ENCODE results near the gene RNF169. TPM values are rescaled to one million over a fixed set of nuclear protein-coding genes. Genes with fewer than 3 reads are reported as not detected.
A peak's percentile ranks its signal among the peaks of the same experiment; 100 is the strongest.

The RNF169 gene
- total and polyA plus RNA-seq, 2 of the 8 experiments (the other 6 are each of a cell fraction or from before 2014, with no cell fraction given): 3.6 to 12.5 TPM

GRCh38 chr11:74730571-74731260 is 17.9 kb upstream of the RNF169 start (continued):
- TF ChIP-seq TAF1 (IDR thresholded peaks at IDR 0.05; ENCODE audit: low read depth, low read length) (no peak), TEAD4 (IDR thresholded peaks at IDR 0.05; ENCODE audit: low read depth, low read length) (peak; percentile 67; the same call in 1 of the 2 replicates)

All from H1 (cell line).